Activated naive CD4-positive, alpha-beta T cell treated with anti-CD3 and anti-CD28 coated beads, Interleukin-2, amount 10 ng/mL, durations not matched to agents 7 days and 5 days (primary cell): ENCODE results near the gene USP34.
A peak's percentile ranks its signal among the peaks of the same experiment; 100 is the strongest.
"Not testable (repeated sequence)": the region's sequence is repeated elsewhere in the genome, so short reads cannot be mapped to it uniquely, and the experiment has no call there.

Experiments used
- CTCF ChIA-PET: fragments of 350-600 bp; sonication (Branson Sonifier 250); formaldehyde crosslinking; loops from one replicate; lab custom pipeline; 2021; ENCODE audit warnings: antibody characterized with exemption; lab: Charles Lee
- DNase-seq: peaks from one replicate; pipeline ENCODE4 v3.0.0-alpha.2; 2020
- H3K27ac Mint-ChIP-seq: one replicate; pipeline ENCODE4 v1.8.0; 2021; ENCODE audit warnings: mild to moderate bottlenecking, moderate library complexity, mixed read lengths
- H3K27me3 Mint-ChIP-seq: one replicate; pipeline ENCODE4 v1.8.0; 2021; ENCODE audit warnings: mild to moderate bottlenecking, mixed read lengths
- H3K36me3 Mint-ChIP-seq: one replicate; pipeline ENCODE4 v1.8.0; 2021; ENCODE audit warnings: mixed read lengths
- H3K4me1 Mint-ChIP-seq: one replicate; pipeline ENCODE4 v1.8.0; 2021; ENCODE audit warnings: mixed read lengths
- H3K4me3 Mint-ChIP-seq: one replicate; pipeline ENCODE4 v1.8.0; 2021; ENCODE audit warnings: mild to moderate bottlenecking, moderate library complexity, mixed read lengths
- H3K9me3 Mint-ChIP-seq: one replicate; pipeline ENCODE4 v1.8.0; 2021; ENCODE audit warnings: mixed read lengths

The USP34 gene

DNA sequence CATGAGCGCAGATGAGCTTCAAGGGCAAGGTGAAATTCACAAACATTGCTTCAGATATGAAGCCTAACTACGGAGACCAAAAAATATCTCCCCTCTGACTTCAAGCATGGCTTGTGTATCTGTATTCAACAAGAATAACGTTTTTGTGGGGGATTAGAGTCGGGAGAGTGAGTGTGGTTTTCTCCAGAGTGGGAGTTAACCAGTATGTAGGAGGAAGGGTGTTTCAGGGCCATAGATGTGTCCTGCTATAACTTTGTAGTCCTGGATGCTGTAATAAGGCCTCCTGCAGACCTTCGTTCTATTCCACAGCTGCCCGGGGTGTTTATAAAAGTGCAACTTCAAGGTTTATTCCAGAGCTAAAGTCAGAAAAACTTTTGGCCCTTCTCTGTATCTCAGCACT, 321.8 kb downstream of the USP34 start:
- no peaks in the 10 kb centered on the region for H3K9me3 Mint-ChIP-seq
- no peak overlapping the region for H3K27ac Mint-ChIP-seq
- CTCF ChIA-PET: no interaction called here
- peaks cover 33% of the 10 kb centered on the region for H3K36me3 Mint-ChIP-seq
- H3K27me3 Mint-ChIP-seq: peaks cover 4% of the 10 kb centered on the region
- no peak overlapping the region for H3K4me3 Mint-ChIP-seq
- H3K4me1 Mint-ChIP-seq: peaks cover 16% of the 10 kb centered on the region
- DNase-seq: no peak

DNA sequence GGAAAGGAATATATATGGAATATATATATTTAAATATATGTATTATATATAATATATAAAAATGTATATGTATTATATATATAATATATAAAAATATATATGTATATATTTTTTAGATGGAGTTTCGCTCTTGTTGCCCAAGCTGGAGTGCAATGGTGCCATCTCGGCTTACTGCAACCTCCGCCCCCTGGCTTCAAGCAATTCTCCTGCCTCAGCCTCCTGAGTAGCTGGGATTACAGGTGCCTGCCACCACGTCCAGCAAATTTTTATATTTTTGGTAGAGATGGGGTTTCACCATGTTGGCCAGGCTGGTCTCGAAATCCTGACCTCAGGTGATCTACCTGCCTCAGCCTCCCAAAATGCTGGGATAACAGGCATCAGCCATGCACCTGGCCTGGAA, 322.8 kb downstream of the USP34 start:
- Mint-ChIP-seq H3K36me3 (peaks cover 34% of the 10 kb centered on the region), H3K4me1 (peaks cover 17% of the 10 kb centered on the region)
- H3K4me3 Mint-ChIP-seq, H3K9me3 Mint-ChIP-seq, H3K27ac Mint-ChIP-seq, H3K27me3 Mint-ChIP-seq, DNase-seq: not testable (repeated sequence)
- CTCF ChIA-PET: interaction anchor here (1.0 kb wide), 1 partner anchor 8 kb away, joined by 4 read pairs; no protein-coding TSS in a partner anchor

DNA sequence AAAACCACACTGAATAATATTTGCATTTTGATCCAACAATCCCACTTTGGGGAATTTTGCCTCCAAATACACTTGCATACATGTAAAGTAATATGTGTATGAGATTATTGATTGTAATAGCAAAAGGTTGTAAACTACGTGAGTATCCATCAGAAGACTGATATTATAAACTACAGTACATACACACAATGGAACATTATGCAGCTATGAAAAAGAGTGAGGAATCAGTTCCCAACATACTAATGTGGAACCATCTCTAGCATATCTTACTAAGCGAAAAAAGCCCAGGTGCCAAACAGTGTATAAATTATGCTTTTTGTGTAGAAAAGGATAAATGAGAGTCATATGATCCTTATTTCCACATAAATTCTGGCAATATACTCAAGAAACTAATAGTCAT, 324.9 kb downstream of the USP34 start:
- DNase-seq: no peak
- Mint-ChIP-seq H3K27me3 (peaks cover 4% of the 10 kb centered on the region), H3K36me3 (peaks cover 30% of the 10 kb centered on the region), H3K27ac (no peak overlapping the region), H3K9me3 (no peaks in the 10 kb centered on the region), H3K4me1 (peaks cover 19% of the 10 kb centered on the region), H3K4me3 (peak overlapping the region; percentile 63)
- CTCF ChIA-PET: no interaction called here

DNA sequence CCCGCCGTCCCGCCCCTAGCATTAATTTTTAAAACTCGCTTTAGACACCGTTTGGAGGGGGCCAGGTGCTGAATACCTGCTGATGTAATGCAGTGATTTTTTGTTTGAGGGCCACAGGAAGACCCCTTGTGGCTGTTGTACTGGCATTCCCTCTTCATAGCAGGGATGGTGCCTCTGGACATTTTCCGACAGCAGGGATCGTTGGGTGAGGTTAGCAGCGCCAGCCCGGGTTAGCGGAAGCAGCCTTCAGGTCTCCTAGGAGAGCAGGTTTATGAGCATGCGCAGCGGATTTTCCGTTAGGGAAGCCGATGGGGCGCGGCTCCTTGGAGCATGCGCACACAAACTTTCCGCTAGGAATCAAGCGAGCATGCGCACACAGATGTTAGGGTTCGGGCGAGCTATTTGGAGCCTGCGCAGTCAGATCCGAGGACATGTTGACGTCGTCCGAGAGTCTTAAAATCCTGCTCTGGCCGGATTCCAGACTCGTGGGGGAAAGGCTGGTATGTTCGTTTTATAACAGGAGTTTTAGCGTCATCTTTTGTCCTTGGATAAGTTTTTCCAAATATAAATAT, 326.1 kb downstream of the USP34 start:
- peaks cover 19% of the 10 kb centered on the region for H3K4me1 Mint-ChIP-seq
- H3K4me3 Mint-ChIP-seq: peak overlapping the region; percentile 91
- H3K27ac Mint-ChIP-seq: peak overlapping the region; percentile 91
- peaks cover 25% of the 10 kb centered on the region for H3K36me3 Mint-ChIP-seq
- CTCF ChIA-PET: interaction anchor here (0.6 to 1.5 kb wide), 2 partner anchors 9 to 520 kb away, joined by 4 to 5 read pairs; no protein-coding TSS in a partner anchor
- DNase-seq: peak; percentile 95
- peaks cover 4% of the 10 kb centered on the region for H3K27me3 Mint-ChIP-seq
- no peaks in the 10 kb centered on the region for H3K9me3 Mint-ChIP-seq

DNA sequence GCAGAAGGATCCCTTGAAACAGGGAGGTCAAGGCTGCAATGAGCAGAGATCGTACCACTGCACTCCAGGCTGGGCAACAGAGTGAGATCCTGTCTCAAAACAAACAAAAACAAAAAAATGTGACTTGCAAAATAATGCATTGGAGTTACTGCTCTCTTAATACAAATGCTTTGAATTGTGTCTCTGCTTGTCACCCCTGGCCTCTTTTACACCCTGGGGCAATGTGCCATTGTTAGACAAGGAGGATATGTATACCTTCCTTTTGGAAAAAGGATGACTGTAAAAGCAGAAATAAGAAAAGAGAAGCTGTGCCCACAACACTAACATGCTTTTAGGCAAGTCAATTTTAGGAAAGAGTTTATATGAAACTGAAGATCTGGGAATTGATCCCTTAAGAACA, 329.7 kb downstream of the USP34 start:
- H3K9me3 Mint-ChIP-seq: no peaks in the 10 kb centered on the region

DNA sequence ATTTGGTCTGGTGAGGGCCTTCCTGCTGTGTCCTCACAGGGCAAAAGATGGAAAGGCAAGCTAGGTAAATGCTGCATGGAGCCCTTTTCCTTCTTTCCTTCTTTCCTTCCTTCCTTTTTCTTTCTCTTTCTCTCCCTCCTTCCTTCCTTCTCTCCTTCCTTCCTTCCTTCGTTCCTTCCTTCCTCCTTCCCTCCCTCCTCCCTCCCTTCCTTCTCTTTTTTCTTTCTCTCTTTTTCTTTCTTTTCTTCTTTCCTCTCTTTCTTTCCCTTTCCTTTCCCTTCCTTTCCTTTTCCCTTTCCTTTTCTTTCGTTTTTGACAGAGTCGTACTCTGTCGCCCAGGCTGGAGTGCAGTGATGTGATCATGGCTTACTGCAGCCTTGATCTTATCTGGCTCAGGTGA, 332.0 kb downstream of the USP34 start:
- H3K27me3 Mint-ChIP-seq: peaks cover 6% of the 10 kb centered on the region
- peaks cover 6% of the 10 kb centered on the region for H3K4me1 Mint-ChIP-seq
- no peak overlapping the region for H3K4me3 Mint-ChIP-seq
- no peaks in the 10 kb centered on the region for H3K9me3 Mint-ChIP-seq
- H3K36me3 Mint-ChIP-seq: peaks cover 5% of the 10 kb centered on the region
- DNase-seq: no peak
- CTCF ChIA-PET: no interaction called here
- H3K27ac Mint-ChIP-seq: no peak overlapping the region

More for the DNA sequence above, 329.7 kb downstream of the USP34 start:
- Mint-ChIP-seq H3K4me1 (peaks cover 15% of the 10 kb centered on the region), H3K27me3 (peaks cover 11% of the 10 kb centered on the region), H3K27ac (no peak overlapping the region), H3K36me3 (peaks cover 11% of the 10 kb centered on the region), H3K4me3 (no peak overlapping the region)
- CTCF ChIA-PET: no interaction called here
- DNase-seq: no peak
